ENCODE measurements around the gene RERG.

RERG gene, protein sequence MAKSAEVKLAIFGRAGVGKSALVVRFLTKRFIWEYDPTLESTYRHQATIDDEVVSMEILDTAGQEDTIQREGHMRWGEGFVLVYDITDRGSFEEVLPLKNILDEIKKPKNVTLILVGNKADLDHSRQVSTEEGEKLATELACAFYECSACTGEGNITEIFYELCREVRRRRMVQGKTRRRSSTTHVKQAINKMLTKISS

DNA sequence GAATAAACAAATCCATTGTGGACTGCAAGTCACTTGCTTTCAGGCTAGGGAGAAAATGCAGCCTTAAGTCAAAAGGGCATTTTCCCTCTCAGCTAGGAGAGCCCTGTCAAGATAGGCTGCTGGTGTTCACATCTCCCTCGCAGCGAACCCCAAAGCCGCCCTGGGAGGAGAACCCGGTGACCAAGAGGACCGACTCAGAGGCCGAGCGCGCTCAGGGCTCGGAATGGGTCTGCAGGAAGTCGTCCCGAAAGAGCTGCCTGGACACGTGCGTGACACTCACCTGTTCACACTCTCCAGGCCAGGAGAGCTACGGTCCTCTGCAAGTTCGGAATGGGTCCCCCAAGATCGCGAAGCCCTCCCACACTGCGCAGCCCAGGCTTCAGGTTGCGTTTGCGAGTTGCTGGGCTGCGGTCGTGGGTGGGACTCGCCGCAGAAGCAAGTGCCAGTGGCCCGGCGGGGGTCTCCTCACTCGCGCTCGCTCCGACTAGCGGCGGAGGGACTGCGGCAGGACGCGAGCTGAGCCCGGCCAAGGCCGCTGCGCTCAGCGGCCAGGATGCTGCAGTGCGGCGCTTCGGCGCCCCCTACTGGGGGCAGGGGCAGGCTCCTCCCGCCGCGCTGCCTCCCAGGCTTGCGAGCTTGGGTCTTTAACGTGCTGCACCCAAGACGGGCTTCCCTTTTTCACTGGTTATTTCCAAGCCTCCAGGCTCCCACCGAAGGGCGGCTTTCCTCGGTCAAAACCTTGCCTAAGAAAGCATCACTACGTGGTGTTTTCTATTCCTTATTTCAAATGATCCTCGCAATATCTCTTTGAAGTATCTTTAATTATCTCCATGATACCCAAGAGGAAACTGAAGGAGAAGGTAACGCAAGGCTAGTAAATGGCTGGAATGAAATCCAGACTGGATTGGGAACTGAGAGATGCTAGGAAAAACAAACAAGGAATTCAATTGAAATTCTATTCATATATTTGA is at the start of gene RERG:
Gene RERG (minus strand): TSS at position 503 of the 971 bp plus-strand sequence. CDS start 3,928 bp downstream, outside the sequence.
- DNase-seq (ENCODE audit: low read depth): peak; percentile 55
- H3K4me3 ChIP-seq (ENCODE audit: low read length): peak within 1 kb of the TSS; percentile 41
- TF ChIP-seq, protein P1, sequence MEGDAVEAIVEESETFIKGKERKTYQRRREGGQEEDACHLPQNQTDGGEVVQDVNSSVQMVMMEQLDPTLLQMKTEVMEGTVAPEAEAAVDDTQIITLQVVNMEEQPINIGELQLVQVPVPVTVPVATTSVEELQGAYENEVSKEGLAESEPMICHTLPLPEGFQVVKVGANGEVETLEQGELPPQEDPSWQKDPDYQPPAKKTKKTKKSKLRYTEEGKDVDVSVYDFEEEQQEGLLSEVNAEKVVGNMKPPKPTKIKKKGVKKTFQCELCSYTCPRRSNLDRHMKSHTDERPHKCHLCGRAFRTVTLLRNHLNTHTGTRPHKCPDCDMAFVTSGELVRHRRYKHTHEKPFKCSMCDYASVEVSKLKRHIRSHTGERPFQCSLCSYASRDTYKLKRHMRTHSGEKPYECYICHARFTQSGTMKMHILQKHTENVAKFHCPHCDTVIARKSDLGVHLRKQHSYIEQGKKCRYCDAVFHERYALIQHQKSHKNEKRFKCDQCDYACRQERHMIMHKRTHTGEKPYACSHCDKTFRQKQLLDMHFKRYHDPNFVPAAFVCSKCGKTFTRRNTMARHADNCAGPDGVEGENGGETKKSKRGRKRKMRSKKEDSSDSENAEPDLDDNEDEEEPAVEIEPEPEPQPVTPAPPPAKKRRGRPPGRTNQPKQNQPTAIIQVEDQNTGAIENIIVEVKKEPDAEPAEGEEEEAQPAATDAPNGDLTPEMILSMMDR (conservative IDR thresholded peaks at IDR 0.05; ENCODE audit: low read length): peak; percentile 76

DNA sequence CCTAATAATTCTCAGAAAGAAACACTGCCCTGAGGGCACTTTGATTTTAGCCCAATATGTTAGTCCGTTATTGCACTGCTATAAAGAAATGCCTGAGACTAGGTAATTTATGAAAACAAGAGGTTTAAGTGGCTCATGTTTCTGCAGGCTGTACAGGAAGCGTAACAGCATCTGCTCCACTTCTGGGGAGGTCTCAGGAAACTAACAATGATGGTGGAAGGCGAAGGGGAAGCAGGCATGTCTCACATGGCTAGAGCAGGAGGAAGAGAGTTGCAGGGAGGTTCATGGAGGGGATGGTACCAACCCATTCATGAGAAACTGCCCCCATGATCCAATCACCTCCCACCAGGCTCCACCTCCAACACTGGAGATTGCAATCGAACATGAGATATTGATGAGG is 49.4 kb upstream of the RERG start:
- no peak overlapping the region for H3K4me3 ChIP-seq (ENCODE audit: low read length)
- no peak for DNase-seq (ENCODE audit: low read depth)
- TF ChIP-seq, protein P1 (conservative IDR thresholded peaks at IDR 0.05; ENCODE audit: low read length): no peak

DNA sequence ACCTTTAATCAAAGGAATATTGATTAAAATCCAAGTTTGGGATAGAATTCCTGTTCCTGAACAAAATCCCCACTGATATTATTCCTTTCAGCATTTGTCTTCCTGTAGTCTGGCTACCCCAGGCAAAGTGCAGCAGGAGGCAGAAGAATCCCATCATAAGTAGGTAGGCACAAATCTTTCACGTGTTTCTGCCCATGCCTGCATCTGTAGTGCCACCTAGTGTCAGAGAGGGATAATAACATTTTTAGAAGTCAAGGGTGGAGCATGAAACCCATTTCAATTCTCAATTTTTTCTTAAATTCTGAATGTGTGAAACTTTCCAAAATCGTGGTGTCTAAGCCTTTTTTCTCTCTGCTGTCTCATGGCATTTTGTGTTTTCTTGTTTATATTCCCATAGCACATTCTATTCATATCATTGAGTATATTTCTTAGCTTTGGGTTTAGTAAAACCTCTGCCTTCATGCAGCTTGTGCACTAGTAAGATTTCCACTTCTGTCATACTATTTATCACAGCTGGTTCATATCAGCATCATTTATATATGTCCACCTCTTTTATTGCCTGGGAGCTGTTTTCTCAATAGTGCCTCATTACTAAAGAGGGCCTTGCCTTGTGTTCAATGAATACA is 47.8 kb upstream of the RERG start:
- peak; percentile 68 for DNase-seq (ENCODE audit: low read depth)
- H3K4me3 ChIP-seq (ENCODE audit: low read length): no peak overlapping the region
- TF ChIP-seq, protein P1 (conservative IDR thresholded peaks at IDR 0.05; ENCODE audit: low read length): peak; percentile 90

DNA sequence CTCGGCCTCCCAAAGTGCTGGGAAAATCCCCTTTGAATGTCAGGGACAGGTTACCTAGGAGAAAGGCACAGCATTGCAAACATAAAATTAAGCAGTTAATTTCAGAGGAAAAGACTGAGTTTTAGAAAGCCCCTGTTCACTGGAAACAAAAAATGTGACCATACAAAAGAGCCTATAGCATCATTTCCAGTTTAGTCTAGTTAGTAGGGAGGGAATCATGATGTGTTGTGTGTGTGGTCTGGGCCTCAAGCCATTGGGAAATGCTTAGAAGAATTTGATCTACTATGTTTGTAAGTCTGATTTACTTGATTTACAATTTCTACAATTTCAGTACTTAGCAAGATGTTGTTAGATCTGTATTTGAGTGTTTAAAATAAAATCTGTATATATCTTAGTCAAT is 47.1 kb upstream of the RERG start:
- TF ChIP-seq, protein P1 (conservative IDR thresholded peaks at IDR 0.05; ENCODE audit: low read length): no peak
- DNase-seq (ENCODE audit: low read depth): no peak

DNA sequence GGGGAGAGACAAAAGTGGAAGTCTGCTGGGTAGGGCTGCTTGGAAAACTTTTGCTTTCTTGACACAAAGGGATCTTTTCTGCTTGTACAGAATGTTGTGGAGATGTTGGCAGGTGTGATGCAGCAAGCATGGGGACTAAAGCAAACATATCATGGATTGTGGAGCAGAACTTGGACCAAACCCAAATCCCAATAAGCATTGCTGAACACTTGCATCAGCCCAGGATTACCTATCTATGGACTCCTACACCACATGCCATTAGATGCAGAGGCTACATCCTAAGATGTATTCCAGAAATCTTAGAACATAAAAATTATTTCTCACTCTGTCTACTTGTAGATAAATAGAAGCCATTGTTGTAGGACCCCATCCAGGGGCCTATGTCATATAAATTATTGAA is 44.7 kb upstream of the RERG start:
- peak; percentile 0 for DNase-seq (ENCODE audit: low read depth)
- TF ChIP-seq, protein P1 (conservative IDR thresholded peaks at IDR 0.05; ENCODE audit: low read length): no peak

More for the DNA sequence above, 47.1 kb upstream of the RERG start:
- no peak overlapping the region for H3K4me3 ChIP-seq (ENCODE audit: low read length)

DNA sequence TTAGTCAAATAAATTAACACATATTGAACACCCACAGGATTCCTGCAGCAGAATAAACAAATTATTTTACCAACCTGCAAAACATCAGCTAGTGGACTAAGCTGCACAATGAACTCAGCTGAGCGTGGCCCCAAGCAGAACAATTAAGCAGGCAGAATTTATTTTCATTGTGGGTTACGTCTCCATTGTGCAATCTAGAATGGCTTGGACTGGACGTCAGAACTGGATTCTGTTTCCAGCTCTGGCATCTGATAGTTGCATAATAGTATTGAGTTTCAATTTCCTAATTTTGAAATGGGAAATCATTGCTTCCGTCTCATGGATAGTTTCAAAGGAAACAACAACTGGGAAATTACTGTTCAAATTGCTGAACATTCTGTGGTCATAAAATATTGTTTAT is 35.5 kb upstream of the RERG start:
- DNase-seq (ENCODE audit: low read depth): peak; percentile 66
- TF ChIP-seq, protein P1 (conservative IDR thresholded peaks at IDR 0.05; ENCODE audit: low read length): no peak
- no peak overlapping the region for H3K4me3 ChIP-seq (ENCODE audit: low read length)

More for the DNA sequence above, 44.7 kb upstream of the RERG start:
- H3K4me3 ChIP-seq (ENCODE audit: low read length): no peak overlapping the region
